Skeletal muscle tissue (tissue), 4 donors: ENCODE measurements around the gene RICTOR. TPM values are rescaled to one million over a fixed set of nuclear protein-coding genes. Genes with fewer than 3 reads are reported as not detected.

ENCODE experiments used
- H3K27ac ChIP-seq: one replicate; pipeline ENCODE4 v1.7.0; 2013; ENCODE audit warnings: mild to moderate bottlenecking, low read depth, low read length, inconsistent platforms
- H3K27me3 ChIP-seq, 3 donors: one replicate each; pipeline ENCODE4 v1.7.0; 2013; ENCODE audit warnings: low read length in 3 of 3; ENCODE audit not compliant: control insufficient read depth in 3 of 3, insufficient read depth in 3 of 3
- H3K36me3 ChIP-seq, 3 donors: one replicate each; pipeline ENCODE4 v1.7.0; 2013; ENCODE audit warnings: low read length in 3 of 3; ENCODE audit not compliant: control insufficient read depth in 3 of 3, insufficient read depth in 3 of 3
- H3K4me1 ChIP-seq, 3 donors: one replicate each; pipeline ENCODE4 v1.7.0; 2013; ENCODE audit warnings: low read length in 3 of 3, mild to moderate bottlenecking in 3 of 3; ENCODE audit not compliant: control insufficient read depth in 3 of 3, insufficient read depth in 3 of 3
- H3K4me3 ChIP-seq, 3 donors: one replicate each; pipeline ENCODE4 v1.7.0; 2013; ENCODE audit warnings: low read length in 3 of 3
- H3K9ac ChIP-seq, 3 donors: one replicate each; pipeline ENCODE4 v1.7.0; 2013; ENCODE audit warnings: low read length in 3 of 3, mild to moderate bottlenecking in 3 of 3, moderate library complexity in 2 of 3, low read depth in 1 of 3
- H3K9me3 ChIP-seq, 3 donors: one replicate each; pipeline ENCODE4 v1.7.0; 2013; ENCODE audit warnings: low read length in 3 of 3; ENCODE audit not compliant: control insufficient read depth in 3 of 3
- total RNA-seq: library from RNA; depleted of rRNA; stranded (reverse); fragments of >200 nt; gene quantifications from one replicate; pipeline ENCODE4 v1.2.3, GENCODE V29; 2014
- donor health status: Osteomylitis.

The RICTOR gene
- total RNA-seq, 1 donor from 2014 or later: 32.9 TPM

DNA sequence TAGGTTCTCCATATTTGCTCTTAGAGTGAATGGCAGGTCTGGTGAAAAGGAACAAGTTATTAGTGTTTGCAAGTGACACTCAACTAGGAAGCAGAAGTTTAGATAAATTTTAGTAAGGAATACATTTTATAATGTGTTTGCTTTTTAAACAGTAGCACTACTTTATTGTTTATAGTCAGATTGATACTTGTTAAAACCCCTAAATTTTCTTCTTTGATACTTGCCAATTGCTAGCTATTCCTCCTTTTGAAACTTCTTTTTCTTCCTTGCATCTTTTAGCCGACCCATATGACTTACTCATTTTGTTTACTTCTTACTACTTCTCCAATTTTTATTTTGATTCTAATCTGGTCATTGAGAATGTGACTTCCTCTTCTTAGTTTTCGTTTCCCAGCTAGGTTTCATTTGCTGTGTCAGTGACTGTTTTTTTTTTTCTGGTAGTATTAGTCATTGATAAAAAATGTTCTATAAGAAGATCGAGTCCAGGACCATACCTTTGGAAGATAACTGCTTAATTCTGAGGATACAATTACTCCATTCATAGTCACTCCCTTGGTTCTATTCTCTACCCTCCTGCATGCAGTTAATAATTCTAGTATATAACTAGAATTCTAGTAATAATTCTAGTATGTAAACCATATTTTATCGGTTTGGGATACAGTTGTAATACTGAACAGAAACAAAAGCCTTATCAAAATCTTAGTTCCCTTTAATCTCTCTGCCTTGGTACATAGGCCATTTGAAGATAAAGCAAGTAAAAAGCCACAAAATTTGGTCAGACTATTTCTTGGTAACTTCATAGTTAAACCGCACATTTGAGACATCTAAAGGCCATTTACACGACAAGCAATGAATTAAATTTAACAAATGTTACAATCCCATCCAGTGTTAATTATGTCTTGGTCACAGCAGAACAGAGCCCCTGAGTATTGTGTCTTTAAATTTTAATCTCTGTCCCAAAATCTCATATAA, 2.8 kb upstream of the RICTOR start:
- no peak overlapping the region for H3K4me3 ChIP-seq
- H3K36me3 ChIP-seq: no peaks in the 10 kb centered on the region
- H3K4me1 ChIP-seq: peaks cover 3 to 12% (median 8%) of the 10 kb centered on the region in 3 donors
- H3K9me3 ChIP-seq: no peaks in the 10 kb centered on the region
- peak overlapping the region; percentile 28 for H3K27ac ChIP-seq
- H3K27me3 ChIP-seq: no peaks in the 10 kb centered on the region
- peak overlapping the region in 2 of 3 donors; percentile 40 to 51 for H3K9ac ChIP-seq

GRCh38 chr5:39076101-39076756, 2.0 kb upstream of the RICTOR start:
- Histone ChIP-seq H3K9ac (peak overlapping the region; percentile 35 to 98 (median 40)), H3K9me3 (no peaks in the 10 kb centered on the region), H3K27ac (peak overlapping the region; percentile 28), H3K4me1 (peaks cover 5 to 20% (median 9%) of the 10 kb centered on the region in 3 donors), H3K4me3 (no peak overlapping the region), H3K27me3 (no peaks in the 10 kb centered on the region), H3K36me3 (no peaks in the 10 kb centered on the region)

- Histone ChIP-seq H3K9ac (peak overlapping the region; percentile 95 to 97 (median 96)), H3K27ac (peak overlapping the region; percentile 98), H3K4me1 (peaks cover 5 to 25% (median 10%) of the 10 kb centered on the region in 3 donors), H3K9me3 (no peaks in the 10 kb centered on the region), H3K4me3 (peak overlapping the region; percentile 92 to 96 (median 95)), H3K36me3 (no peaks in the 10 kb centered on the region), H3K27me3 (no peaks in the 10 kb centered on the region)
These were observed 507 bp downstream of the RICTOR start for GRCh38 chr5:39073767-39074016.

GRCh38 chr5:39072925-39073766, 1.1 kb downstream of the RICTOR start:
- H3K36me3 ChIP-seq: no peaks in the 10 kb centered on the region
- no peaks in the 10 kb centered on the region for H3K27me3 ChIP-seq
- H3K4me1 ChIP-seq: peaks cover 5 to 27% (median 15%) of the 10 kb centered on the region in 3 donors
- no peaks in the 10 kb centered on the region for H3K9me3 ChIP-seq
- peak overlapping the region; percentile 92 to 96 (median 95) for H3K4me3 ChIP-seq
- peak overlapping the region; percentile 98 for H3K27ac ChIP-seq
- peak overlapping the region; percentile 95 to 97 (median 96) for H3K9ac ChIP-seq

DNA sequence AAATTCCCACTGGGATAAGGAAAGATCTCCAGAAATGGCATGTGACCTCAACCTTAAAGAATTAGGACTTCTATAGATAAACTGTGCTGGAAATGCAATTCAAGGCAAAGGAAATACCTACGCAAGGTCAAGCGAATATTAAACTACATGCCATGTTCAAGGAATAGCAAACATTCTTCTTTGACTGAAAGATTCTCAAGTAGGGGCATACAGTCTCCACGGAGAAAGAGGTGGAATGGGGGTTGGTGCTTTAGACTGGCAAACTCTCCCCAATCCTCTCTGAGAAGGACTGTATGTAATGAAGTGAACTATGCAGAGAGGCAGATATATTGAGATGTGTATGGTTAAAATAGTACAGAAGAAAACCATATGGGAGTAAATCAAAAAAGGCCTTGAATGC, 6.1 kb downstream of the RICTOR start:
- Histone ChIP-seq H3K36me3 (peaks cover 0 to 11% (median 0%) of the 10 kb centered on the region in 3 donors), H3K4me1 (peaks cover 9 to 24% (median 19%) of the 10 kb centered on the region in 3 donors), H3K27me3 (no peaks in the 10 kb centered on the region), H3K27ac (no peak overlapping the region), H3K4me3 (no peak overlapping the region), H3K9me3 (no peaks in the 10 kb centered on the region), H3K9ac (no peak overlapping the region)

GRCh38 chr5:39064450-39064849, 9.7 kb downstream of the RICTOR start:
- no peak overlapping the region for H3K4me3 ChIP-seq
- no peak overlapping the region for H3K9ac ChIP-seq
- no peak overlapping the region for H3K27ac ChIP-seq
- peaks cover 10 to 14% (median 12%) of the 10 kb centered on the region in 3 donors for H3K4me1 ChIP-seq
- H3K27me3 ChIP-seq: no peaks in the 10 kb centered on the region
- peaks cover 0 to 11% (median 0%) of the 10 kb centered on the region in 3 donors for H3K36me3 ChIP-seq
- H3K9me3 ChIP-seq: no peaks in the 10 kb centered on the region

DNA sequence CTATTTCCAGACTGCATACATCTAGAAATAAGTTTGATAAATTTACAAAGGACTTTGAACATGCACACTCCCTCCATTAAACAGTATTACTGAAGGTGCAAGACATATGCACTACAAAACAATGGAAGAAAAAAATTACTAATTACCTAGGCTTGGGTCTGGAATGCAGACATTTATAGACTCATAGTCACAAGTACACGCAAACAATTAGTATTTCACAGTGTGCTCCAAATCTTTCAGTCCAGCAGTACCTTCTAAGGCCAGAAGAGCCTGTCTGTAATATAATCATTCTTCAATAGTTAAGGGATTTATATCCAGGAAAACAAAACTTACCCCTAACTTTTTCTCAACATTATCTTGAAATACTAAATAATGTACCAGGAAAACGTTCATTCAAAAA, 11.2 kb downstream of the RICTOR start:
- no peak overlapping the region for H3K27ac ChIP-seq
- peaks cover 0 to 11% (median 0%) of the 10 kb centered on the region in 3 donors for H3K36me3 ChIP-seq
- H3K9ac ChIP-seq: no peak overlapping the region
- H3K27me3 ChIP-seq: no peaks in the 10 kb centered on the region
- no peaks in the 10 kb centered on the region for H3K9me3 ChIP-seq
- no peak overlapping the region for H3K4me3 ChIP-seq
- peaks cover 7 to 13% (median 13%) of the 10 kb centered on the region in 3 donors for H3K4me1 ChIP-seq

DNA sequence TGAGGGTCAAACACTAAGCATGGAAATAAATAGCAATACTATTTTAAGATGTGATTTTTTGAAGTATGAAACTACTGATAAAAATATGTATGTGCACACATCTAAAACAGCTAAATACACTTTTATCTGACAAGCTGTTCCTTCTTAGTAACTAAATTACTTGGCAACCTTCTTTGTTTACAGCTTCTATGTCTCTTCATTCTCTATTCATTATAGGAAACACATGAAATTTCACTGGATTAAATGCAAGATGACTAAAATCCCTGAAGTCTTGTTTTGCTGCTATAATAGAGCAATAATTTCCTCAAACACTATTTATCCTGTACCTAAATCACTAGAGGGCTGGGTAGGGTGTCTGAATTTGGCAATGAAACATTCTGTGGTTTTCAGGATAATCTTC, 11.7 kb downstream of the RICTOR start:
- Histone ChIP-seq H3K4me3 (no peak overlapping the region), H3K9ac (peak overlapping the region in 1 of 3 donors; percentile 25), H3K27ac (no peak overlapping the region), H3K27me3 (no peaks in the 10 kb centered on the region), H3K36me3 (peaks cover 0 to 11% (median 0%) of the 10 kb centered on the region in 3 donors), H3K4me1 (peaks cover 7 to 16% (median 13%) of the 10 kb centered on the region in 3 donors), H3K9me3 (no peaks in the 10 kb centered on the region)

DNA sequence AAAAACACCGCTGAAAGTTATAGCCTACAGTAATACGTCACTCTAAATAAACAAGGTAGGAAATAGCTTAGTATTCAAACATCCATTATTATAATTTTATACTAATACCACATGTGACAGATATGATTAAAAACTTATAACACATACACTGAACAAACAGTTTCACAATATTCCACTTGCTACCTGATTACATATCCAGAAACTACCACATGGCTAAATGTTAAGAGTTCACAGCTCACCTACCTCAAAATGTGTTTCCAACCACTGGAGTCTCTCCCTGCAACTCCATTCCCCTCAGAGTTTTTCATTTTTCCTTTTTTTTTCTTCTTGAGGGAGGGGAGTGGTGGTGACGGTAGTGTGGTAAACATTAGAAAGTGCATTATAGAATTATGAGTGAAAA, 12.1 kb downstream of the RICTOR start:
- H3K27ac ChIP-seq: no peak overlapping the region
- no peak overlapping the region for H3K4me3 ChIP-seq
- H3K9me3 ChIP-seq: no peaks in the 10 kb centered on the region
- H3K4me1 ChIP-seq: peaks cover 7 to 18% (median 13%) of the 10 kb centered on the region in 3 donors
- H3K36me3 ChIP-seq: peaks cover 0 to 11% (median 0%) of the 10 kb centered on the region in 3 donors
- no peak overlapping the region for H3K9ac ChIP-seq
- no peaks in the 10 kb centered on the region for H3K27me3 ChIP-seq
